ENCODE measurements around the gene CAB39. TPM values are rescaled to one million over a fixed set of nuclear protein-coding genes. Genes with fewer than 3 reads are reported as not detected.

CAB39 gene
- 47.9 and 53.0 TPM in 2 replicates for total RNA-seq

DNA sequence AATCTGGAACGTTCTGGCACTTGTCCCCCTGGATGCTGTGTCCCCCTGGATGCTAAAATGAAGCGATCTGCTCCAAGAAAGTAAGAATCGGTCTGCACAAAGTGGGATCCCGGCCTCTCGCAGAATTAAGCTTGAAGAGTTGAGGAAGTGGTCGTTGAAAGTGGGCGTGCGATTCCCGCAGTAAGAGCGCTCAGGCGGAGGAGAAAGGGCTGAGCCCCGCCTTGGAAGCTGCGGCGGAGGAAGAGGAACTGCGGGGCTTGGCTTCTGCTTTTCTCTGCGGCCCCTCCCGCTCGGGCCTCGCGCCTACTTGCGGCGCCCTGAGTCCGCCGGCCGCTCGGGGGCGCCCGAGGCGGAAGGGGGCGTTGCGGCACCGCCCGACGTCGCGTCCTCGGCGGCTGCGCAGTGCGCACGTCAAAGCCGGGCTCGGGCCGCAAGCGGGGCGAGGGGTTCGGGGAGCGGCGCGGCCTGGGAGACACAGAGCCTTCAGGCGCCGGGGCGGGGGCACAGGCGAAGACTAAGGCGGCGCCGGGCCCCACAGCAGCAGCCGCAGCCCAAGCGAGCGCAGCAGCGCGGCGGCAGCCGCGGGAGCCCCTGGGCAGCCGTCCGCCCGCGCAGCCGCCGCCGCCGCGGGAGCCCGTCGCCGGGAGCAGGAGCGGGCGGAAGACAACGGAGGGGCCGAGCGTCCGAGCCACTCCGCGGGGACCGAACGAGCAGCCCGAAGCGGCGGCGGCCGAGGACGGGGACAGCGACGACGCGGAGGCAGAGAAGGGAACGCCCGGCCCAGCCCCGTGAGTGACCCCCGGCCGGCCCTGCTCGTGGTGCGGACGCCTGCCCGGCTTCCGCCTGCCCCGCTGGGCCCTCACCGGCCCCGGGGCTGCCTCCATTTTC lies at the start of gene CAB39:
Gene CAB39, plus strand, starts transcription at position 400 of the 888 bp plus-strand sequence. CDS start 47,160 bp downstream, outside the sequence.

DNA sequence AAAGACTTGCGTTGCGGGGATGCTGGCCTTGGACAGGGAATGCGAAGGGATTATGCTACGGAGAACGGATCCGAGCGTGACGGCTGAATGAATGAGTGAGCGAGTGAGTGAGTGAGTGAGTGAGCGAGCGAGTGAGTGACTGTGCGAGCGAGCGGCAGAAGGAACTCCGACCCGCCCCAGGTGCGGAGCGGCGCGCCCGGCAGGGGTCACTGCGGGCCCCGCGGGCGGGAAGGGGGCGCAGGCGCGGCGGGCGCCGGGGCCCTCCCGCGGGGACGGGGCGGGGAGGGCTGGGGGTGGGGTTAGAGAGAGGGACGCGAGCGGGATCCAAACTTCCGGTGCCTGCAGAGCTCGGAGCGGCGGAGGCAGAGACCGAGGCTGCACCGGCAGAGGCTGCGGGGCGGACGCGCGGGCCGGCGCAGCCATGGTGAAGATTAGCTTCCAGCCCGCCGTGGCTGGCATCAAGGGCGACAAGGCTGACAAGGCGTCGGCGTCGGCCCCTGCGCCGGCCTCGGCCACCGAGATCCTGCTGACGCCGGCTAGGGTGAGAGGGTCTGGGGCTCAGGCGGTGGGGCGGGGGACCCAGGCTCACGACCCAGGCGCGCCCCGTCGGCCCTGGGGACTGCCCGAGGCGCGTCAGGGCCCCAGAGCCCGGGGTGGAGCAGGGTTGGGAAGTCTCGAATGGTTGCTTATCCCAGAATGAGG lies 152.1 kb downstream of the CAB39 start, which contains the start of gene ITM2C:
Gene ITM2C, plus strand, starts transcription at position 338 of the 702 bp plus-strand sequence. Its CDS starts 84 bp downstream, at position 422.

Other genes with a start within 250 kb of the CAB39 start
- 72.5 and 84.8 TPM in 2 replicates for gene ITM2C, start 152.1 kb downstream of the CAB39 start, total RNA-seq
- gene GPR55, start 212.4 kb downstream of the CAB39 start, total RNA-seq, result not detected in 2 replicates